Spleen (tissue), 11 donors: ENCODE results near the gene UCHL1. TPM values are rescaled to one million over a fixed set of nuclear protein-coding genes. Genes with fewer than 3 reads are reported as not detected.

Experiments used
- DNase-seq: peaks from one replicate; pipeline ENCODE4 v3.0.0-alpha.2; 2020
- H3K27ac ChIP-seq, 8 donors: fragments of 200-600 bp; sonication (generic) in 7 of 8; 1 replicate in 4 of 8; 2 replicates in 4 of 8; pipeline versions ENCODE4 v1.5.0 to v1.8.0; 2016 to 2021; ENCODE audit warnings: inconsistent platforms in 4 of 8, mild to moderate bottlenecking in 4 of 8, moderate library complexity in 1 of 8
- H3K27me3 ChIP-seq, 7 donors: fragments of 200-600 bp; sonication (generic) in 6 of 7; replicated peaks in 1 of 7; 1 replicate in 4 of 7; 2 replicates in 3 of 7; pipeline versions ENCODE4 v1.5.0 to v1.8.0; 2016 to 2021; ENCODE audit warnings: inconsistent platforms in 3 of 7, mild to moderate bottlenecking in 1 of 7
- H3K36me3 ChIP-seq, 6 donors: fragments of 200-600 bp; sonication (generic) in 5 of 6; 1 replicate in 4 of 6; 2 replicates in 2 of 6; pipeline versions ENCODE4 v1.5.0 to v1.8.0; 2016 to 2021; ENCODE audit warnings: inconsistent platforms in 2 of 6
- H3K4me1 ChIP-seq, 6 donors: fragments of 200-600 bp; sonication (generic) in 5 of 6; 1 replicate in 3 of 6; 2 replicates in 3 of 6; pipeline versions ENCODE4 v1.5.0 to v1.8.0; 2016 to 2021; ENCODE audit warnings: inconsistent platforms in 3 of 6
- H3K4me3 ChIP-seq, 8 donors: fragments of 200-600 bp; sonication (generic) in 7 of 8; 1 replicate in 4 of 8; 2 replicates in 4 of 8; pipeline versions ENCODE4 v1.5.0 to v1.8.0; 2016 to 2021; ENCODE audit warnings: inconsistent platforms in 4 of 8, mild to moderate bottlenecking in 4 of 8, moderate library complexity in 2 of 8
- H3K9me3 ChIP-seq, 8 donors: fragments of 200-600 bp; sonication (generic) in 7 of 8; 1 replicate in 4 of 8; 2 replicates in 4 of 8; pipeline versions ENCODE4 v1.5.0 to v1.8.0; 2016 to 2021; ENCODE audit warnings: inconsistent platforms in 4 of 8
- POLR2A ChIP-seq, 3 donors: fragments of 450-650 bp; IDR thresholded peaks; one replicate each; pipeline ENCODE4 v1.5.1; 2017; ENCODE audit warnings: antibody characterized with exemption in 3 of 3, mild to moderate bottlenecking in 1 of 3
- POLR2AphosphoS5 ChIP-seq, 3 donors: sonication (generic); formaldehyde crosslinking; IDR thresholded peaks; one replicate each; pipeline ENCODE4 v1.5.1; 2017; ENCODE audit warnings: antibody characterized with exemption in 3 of 3
- WGBS, 5 donors: extraction: QIAGEN DNeasy Blood & Tissue Kit in 3 of 5; methylation state at CpG; one replicate each; pipeline versions ENCODE4 v1.1.5 to v1.1.7; 2013 to 2018; 5-methylcytosine and 5-hydroxymethylcytosine counted together
- intact Hi-C: fragments of 100-400 bp; cut with DNase I; formaldehyde crosslinking; loops from one replicate; pipeline ENCODE4 v1.15.0; 2023; ENCODE audit warnings: low total_unique reads
- polyA plus RNA-seq, 3 donors: library from polyadenylated mRNA; stranded (reverse); fragments of 200-250 nt; gene quantifications; one replicate each; pipeline ENCODE4 v1.2.1, GENCODE V29; 2013
- total RNA-seq, 7 donors: library from RNA; depleted of rRNA in 3 of 7; stranded (reverse); fragments of >200 nt in 3 of 7; fragmentation: NEBNext Ultra II Directional in 4 of 7; extraction: Animal tissue kit (Norgen Biotek cat#: 25700) in 4 of 7; gene quantifications; one replicate each; pipeline versions ENCODE4 v1.1.0 to v1.2.1, GENCODE V29; 2016 to 2021
- TF ChIP-seq, protein P1 (sequence below), 11 experiments: fragments of 200-600 bp in 7 of 11; fragments of 450-650 bp in 4 of 11; sonication (generic) in 4 of 11; IDR thresholded peaks in 8 of 11; conservative IDR thresholded peaks in 3 of 11; 1 replicate in 7 of 11; 2 replicates in 4 of 11; pipeline versions ENCODE4 v1.4.0 to v1.8.0; 2016 to 2021; ENCODE audit warnings: antibody characterized with exemption in 11 of 11, inconsistent platforms in 4 of 11, mild to moderate bottlenecking in 1 of 11
- donor health status: healthy with polysubstance abuse.
- donor health status: DM: no; HTN: no; CAD: no; lungs with moderate emphysema.
- donor health status: DM: no; HTN: no; CAD: no.
- donor health status: Bipolar disorder and iron deficiency.
- donor health status: healthy.
- donor health status: DM: no; HTN: no; CAD: no.
- donor health status: DM: yes; HTN: yes; CAD: no.

The UCHL1 gene
- total and polyA plus RNA-seq, 10 donors = 1.6 to 11.2 (median 3.5) TPM

DNA sequence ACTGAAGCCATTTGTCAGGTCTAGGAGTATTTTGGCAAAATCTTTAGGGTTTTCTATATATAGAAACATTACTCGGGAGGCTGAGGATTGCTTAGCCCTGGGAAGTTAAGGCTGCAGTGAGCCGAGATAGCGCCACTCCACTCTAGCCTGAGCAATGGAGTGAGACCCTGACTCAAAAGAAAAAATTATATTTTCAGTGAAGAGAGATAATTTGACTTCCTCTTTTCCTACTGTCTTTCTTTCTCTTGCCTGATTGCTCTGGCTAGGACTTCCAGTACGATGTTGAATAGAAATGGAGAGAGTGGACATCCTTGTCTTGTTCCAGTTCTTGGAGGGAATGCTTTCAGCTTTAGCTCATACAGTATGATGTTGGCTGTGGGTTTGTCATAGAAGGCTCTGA, 44.4 kb downstream of the UCHL1 start:
- Histone ChIP-seq H3K4me3 (no peak overlapping the region), H3K9me3 (no peaks in the 10 kb centered on the region), H3K4me1 (no peaks in the 10 kb centered on the region), H3K27ac (no peak overlapping the region), H3K36me3 (no peaks in the 10 kb centered on the region), H3K27me3 (peaks cover 0 to 3% (median 0%) of the 10 kb centered on the region in 7 donors)
- TF ChIP-seq POLR2A (IDR thresholded peaks at IDR 0.05) (no peak), POLR2AphosphoS5 (IDR thresholded peaks at IDR 0.05) (no peak)
- TF ChIP-seq, protein P1, sequence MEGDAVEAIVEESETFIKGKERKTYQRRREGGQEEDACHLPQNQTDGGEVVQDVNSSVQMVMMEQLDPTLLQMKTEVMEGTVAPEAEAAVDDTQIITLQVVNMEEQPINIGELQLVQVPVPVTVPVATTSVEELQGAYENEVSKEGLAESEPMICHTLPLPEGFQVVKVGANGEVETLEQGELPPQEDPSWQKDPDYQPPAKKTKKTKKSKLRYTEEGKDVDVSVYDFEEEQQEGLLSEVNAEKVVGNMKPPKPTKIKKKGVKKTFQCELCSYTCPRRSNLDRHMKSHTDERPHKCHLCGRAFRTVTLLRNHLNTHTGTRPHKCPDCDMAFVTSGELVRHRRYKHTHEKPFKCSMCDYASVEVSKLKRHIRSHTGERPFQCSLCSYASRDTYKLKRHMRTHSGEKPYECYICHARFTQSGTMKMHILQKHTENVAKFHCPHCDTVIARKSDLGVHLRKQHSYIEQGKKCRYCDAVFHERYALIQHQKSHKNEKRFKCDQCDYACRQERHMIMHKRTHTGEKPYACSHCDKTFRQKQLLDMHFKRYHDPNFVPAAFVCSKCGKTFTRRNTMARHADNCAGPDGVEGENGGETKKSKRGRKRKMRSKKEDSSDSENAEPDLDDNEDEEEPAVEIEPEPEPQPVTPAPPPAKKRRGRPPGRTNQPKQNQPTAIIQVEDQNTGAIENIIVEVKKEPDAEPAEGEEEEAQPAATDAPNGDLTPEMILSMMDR (IDR thresholded peaks at IDR 0.05 in 8 of 11, conservative IDR thresholded peaks at IDR 0.05 in 3 of 11) = no peak
- WGBS, 5 donors = 71 to 93% (median 87%) methylated on average over 4 of the region's 4 CpGs
- intact Hi-C loops = no loop called here
- no peak for DNase-seq

DNA sequence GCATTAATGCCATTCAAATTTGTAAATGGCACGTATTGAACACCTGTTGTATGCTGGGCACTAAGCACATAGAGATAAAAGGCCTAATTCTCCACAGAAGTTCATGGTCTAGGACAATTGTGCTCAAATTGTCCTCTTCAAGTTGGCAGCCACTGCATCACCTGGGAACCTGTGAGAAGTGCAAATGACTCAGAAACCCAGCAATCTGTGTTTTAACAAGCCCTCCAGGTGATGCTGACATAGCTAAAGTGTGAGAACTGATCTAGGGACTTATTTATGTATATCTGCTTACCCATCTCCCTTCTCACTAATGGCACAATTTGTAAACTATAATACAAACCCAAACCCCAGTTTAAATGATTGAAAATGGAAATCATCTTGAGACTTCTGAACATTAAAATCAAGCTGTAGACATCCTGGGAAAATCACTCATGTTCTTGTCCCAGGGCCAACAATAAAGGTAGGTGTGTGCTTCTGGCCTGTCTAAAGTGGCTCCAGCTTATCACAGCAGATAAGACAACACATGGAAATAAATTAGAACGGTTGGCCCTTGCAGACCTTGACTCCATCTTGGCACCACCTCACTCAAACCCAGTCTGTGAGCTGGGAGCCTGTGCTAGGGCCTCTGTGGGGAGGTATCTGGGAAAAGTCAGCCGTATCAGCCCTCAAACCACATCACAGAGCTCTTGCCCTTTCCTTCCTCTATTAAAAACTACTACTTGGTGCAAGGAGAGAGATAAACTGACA, 46.8 kb downstream of the UCHL1 start:
- H3K27ac ChIP-seq = no peak overlapping the region
- DNase-seq = no peak
- TF ChIP-seq POLR2AphosphoS5 (IDR thresholded peaks at IDR 0.05) = no peak
- TF ChIP-seq, protein P1 (IDR thresholded peaks at IDR 0.05 in 8 of 11, conservative IDR thresholded peaks at IDR 0.05 in 3 of 11) = no peak
- H3K9me3 ChIP-seq = no peaks in the 10 kb centered on the region
- H3K4me1 ChIP-seq = no peaks in the 10 kb centered on the region
- peaks cover 0 to 3% (median 0%) of the 10 kb centered on the region in 7 donors for H3K27me3 ChIP-seq
- H3K4me3 ChIP-seq = no peak overlapping the region
- no peaks in the 10 kb centered on the region for H3K36me3 ChIP-seq
- intact Hi-C loops = no loop called here
- WGBS, 5 donors = 40 to 53% (median 42%) methylated on average over 3 of the region's 3 CpGs

DNA sequence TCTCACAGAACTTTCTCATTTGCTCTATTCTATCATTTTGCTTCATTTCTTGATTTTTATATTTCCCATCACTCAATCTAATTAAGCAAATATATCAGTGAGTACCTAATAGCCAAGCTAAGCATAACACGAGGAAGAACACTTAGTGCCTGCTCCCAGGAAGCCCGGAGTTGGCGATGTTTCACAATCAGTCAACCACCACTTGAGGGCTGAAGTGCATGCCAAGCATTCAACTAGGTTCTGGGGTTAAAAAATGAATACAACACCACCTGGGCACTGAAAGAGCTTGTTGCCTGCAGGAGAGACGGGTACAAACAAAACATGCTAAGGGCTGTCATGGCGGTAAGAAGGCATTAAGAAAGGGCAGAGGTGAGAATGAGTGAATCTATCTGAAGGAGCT, 47.5 kb downstream of the UCHL1 start:
- DNase-seq = no peak

DNA sequence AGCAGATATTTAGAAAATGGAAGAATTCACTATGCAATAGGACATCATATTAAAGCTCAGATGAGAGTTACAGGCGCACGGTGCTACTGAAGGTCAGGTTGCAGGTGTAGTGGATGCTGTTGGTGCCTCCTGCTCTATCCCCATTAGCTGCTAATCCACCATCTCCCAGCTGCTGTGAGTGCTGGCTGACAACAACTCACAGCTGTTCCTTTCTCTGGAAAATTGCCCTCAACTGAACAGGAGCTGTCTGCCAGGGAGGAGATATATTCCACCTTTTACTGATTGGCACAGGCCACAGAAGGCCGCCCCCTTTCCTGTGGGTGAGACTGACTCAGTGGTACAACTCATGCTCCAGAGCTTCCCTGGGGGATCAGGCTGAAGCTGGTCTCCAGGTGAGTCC, 48.7 kb downstream of the UCHL1 start:
- Histone ChIP-seq H3K27me3 (peaks cover 0 to 3% (median 0%) of the 10 kb centered on the region in 7 donors), H3K36me3 (no peaks in the 10 kb centered on the region), H3K27ac (no peak overlapping the region), H3K4me3 (no peak overlapping the region), H3K4me1 (no peaks in the 10 kb centered on the region), H3K9me3 (no peaks in the 10 kb centered on the region)
- DNase-seq = no peak
- intact Hi-C loops = no loop called here
- TF ChIP-seq, protein P1 (IDR thresholded peaks at IDR 0.05 in 8 of 11, conservative IDR thresholded peaks at IDR 0.05 in 3 of 11) = no peak
- TF ChIP-seq POLR2A (IDR thresholded peaks at IDR 0.05) (no peak), POLR2AphosphoS5 (IDR thresholded peaks at IDR 0.05) (no peak)
- WGBS, 5 donors = 92 to 98% (median 94%) methylated on average over 3 of the region's 3 CpGs

More for the DNA sequence above, 47.5 kb downstream of the UCHL1 start:
- H3K4me3 ChIP-seq = no peak overlapping the region
- no peaks in the 10 kb centered on the region for H3K36me3 ChIP-seq
- intact Hi-C loops = no loop called here
- no peaks in the 10 kb centered on the region for H3K4me1 ChIP-seq
- TF ChIP-seq, protein P1 (IDR thresholded peaks at IDR 0.05 in 8 of 11, conservative IDR thresholded peaks at IDR 0.05 in 3 of 11) = no peak
- TF ChIP-seq POLR2AphosphoS5 (IDR thresholded peaks at IDR 0.05) = no peak
- no peak for TF ChIP-seq POLR2A (IDR thresholded peaks at IDR 0.05)
- 64 to 80% (median 76%) methylated on average over 5 of the region's 5 CpGs for WGBS, 5 donors
- no peaks in the 10 kb centered on the region for H3K9me3 ChIP-seq
- H3K27ac ChIP-seq = no peak overlapping the region
- H3K27me3 ChIP-seq = peaks cover 0 to 3% (median 0%) of the 10 kb centered on the region in 7 donors
